Neural progenitor cell (in vitro differentiated cells): ENCODE data around the gene DOK7.

Source experiments
- CTCF ChIP-seq: fragments of 200-600 bp; sonication (generic); IDR thresholded peaks from 2 replicates; pipeline ENCODE4 v1.5.1; 2017; ENCODE audit warnings: antibody characterized with exemption, mild to moderate bottlenecking
- EZH2 ChIP-seq: fragments of 200-600 bp; sonication (generic); IDR thresholded peaks from 2 replicates; pipeline ENCODE4 v1.6.1; 2017; ENCODE audit warnings: antibody characterized with exemption, mild to moderate bottlenecking, moderate library complexity

DNA sequence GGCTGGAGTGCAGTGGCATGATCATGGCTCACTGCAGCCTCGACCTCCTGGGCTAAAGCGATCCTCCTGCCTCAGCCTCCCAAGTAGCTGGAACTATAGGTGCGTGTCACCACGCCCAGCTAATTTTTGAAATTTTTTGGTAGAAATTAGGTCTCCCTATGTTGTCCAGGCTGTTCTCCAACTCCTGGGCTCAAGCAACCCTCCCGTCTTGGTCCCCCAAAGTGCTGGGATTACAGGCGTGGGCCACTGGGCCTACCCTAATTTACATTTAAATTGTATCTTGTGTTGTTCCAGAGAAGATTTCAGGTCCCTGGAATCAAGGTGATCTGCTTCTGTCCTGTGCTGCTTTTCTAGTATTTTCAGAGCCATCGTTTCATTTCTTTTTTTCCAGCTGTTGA lies 70.3 kb downstream of the DOK7 start:
- TF ChIP-seq CTCF (no peak), EZH2 (no peak)
